Measurements from ENCODE around the gene SATB1. TPM values are rescaled to one million over a fixed set of nuclear protein-coding genes. Genes with fewer than 3 reads are reported as not detected.
A peak's percentile ranks its signal among the peaks of the same experiment; 100 is the strongest.

The SATB1 gene
- polyA plus RNA-seq, 1 donor = 27.2 TPM

DNA sequence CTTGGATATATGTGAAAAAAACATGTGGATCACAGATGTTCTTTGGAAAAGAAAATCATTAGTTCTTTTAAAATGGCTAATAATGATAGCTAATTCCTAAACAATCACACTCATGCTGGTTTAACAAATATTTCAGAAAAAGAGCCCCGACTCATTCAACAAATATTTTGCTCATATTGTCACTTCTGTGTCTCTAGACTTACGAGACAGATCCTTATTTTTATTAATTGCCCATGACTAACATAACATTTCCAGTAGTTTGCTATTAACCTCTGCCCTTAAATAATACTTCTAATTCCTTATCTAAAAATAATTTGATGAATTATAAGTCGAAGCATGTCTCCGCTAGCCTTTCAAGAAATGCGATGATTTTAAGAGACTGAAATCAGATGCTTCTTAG lies 70.4 kb downstream of the SATB1 start:
- DNase-seq = no peak
- Histone ChIP-seq H3K9me3 (ENCODE audit: control insufficient read depth, low read depth, low read length) (no peaks in the 10 kb centered on the region), H3K4me3 (ENCODE audit: low read length) (no peak overlapping the region), H3K36me3 (ENCODE audit: control insufficient read depth, insufficient read depth, low read length) (peaks cover 17% of the 10 kb centered on the region), H3K27ac (ENCODE audit: low read length) (no peak overlapping the region), H3K27me3 (ENCODE audit: control insufficient read depth, insufficient read depth, low read length) (no peaks in the 10 kb centered on the region), H3K4me1 (ENCODE audit: control insufficient read depth, insufficient read depth, low read length) (no peaks in the 10 kb centered on the region)
- WGBS (ENCODE audit: insufficient coverage, low lambda C conversion rate) = 75% methylated on average over 3 of the region's 5 CpGs

- Histone ChIP-seq H3K4me3 (ENCODE audit: low read length) (no peak overlapping the region), H3K36me3 (ENCODE audit: control insufficient read depth, insufficient read depth, low read length) (peaks cover 19% of the 10 kb centered on the region), H3K9me3 (ENCODE audit: control insufficient read depth, low read depth, low read length) (no peaks in the 10 kb centered on the region), H3K27ac (ENCODE audit: low read length) (no peak overlapping the region), H3K27me3 (ENCODE audit: control insufficient read depth, insufficient read depth, low read length) (no peaks in the 10 kb centered on the region), H3K4me1 (ENCODE audit: control insufficient read depth, insufficient read depth, low read length) (no peaks in the 10 kb centered on the region)
- DNase-seq = peak in 1 of 2 donors; percentile 3
- no CpG with 5 or more reads among the region's 12 CpGs for WGBS (ENCODE audit: insufficient coverage, low lambda C conversion rate)
Observed at GRCh38 chr3:18351823-18352744, 73.1 kb downstream of the SATB1 start.

- Histone ChIP-seq H3K4me3 (ENCODE audit: low read length) (no peak overlapping the region), H3K36me3 (ENCODE audit: control insufficient read depth, insufficient read depth, low read length) (peaks cover 19% of the 10 kb centered on the region), H3K27me3 (ENCODE audit: control insufficient read depth, insufficient read depth, low read length) (no peaks in the 10 kb centered on the region), H3K27ac (ENCODE audit: low read length) (no peak overlapping the region), H3K4me1 (ENCODE audit: control insufficient read depth, insufficient read depth, low read length) (no peaks in the 10 kb centered on the region), H3K9me3 (ENCODE audit: control insufficient read depth, low read depth, low read length) (no peaks in the 10 kb centered on the region)
- no peak for DNase-seq
- WGBS (ENCODE audit: insufficient coverage, low lambda C conversion rate) = 100% methylated on average over 1 of the region's 5 CpGs
Observed at GRCh38 chr3:18351069-18351628, 74.0 kb downstream of the SATB1 start.

DNA sequence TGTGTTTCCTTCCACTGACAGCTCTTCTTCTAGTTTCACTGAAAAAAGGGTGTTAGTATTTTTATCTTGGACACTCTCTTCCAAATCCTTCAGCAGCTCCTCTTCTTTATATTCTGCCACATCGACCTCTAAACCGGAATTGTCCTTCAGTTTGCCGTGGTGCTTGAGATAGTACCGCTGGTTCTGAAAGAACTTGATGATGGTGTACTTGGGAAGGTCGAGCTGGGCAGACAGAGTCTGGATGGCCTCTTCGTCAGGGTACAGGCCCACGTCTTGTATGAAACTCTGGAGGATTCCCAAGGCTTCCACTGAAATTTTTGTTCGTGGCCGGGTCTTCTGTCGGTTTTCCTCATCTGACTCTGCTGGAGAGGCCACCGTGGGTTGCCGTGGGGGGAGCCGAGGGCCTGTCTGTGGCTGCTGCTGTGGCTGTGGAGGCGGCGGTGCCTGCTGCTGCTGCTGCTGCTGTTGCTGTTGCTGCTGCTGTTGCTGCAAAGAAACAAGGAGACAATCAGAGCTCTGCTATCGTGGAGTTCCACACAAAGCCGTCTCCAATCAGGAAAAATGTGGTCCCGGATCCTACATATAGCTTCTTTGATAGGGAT lies 75.8 kb downstream of the SATB1 start:
- H3K9me3 ChIP-seq (ENCODE audit: control insufficient read depth, low read depth, low read length) = no peaks in the 10 kb centered on the region

DNA sequence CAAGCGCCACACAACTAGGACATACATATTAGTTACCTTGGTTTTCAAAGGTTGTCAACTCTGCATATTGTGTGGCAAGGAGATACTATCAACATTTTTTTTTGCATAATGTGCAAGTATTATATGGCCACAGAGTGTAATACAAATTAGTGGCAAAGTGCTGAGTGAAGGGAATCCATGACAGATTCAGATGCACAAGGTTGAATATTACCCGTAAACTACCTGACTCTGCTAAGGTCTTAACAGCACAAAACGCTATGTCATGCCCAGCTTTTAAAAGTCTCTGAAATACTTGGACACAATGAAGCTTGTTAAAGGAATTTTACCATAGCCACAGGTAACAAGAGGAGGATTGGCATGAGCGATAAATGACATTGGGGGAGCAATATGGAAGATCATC lies 79.0 kb downstream of the SATB1 start:
- Histone ChIP-seq H3K27ac (ENCODE audit: low read length) (no peak overlapping the region), H3K27me3 (ENCODE audit: control insufficient read depth, insufficient read depth, low read length) (no peaks in the 10 kb centered on the region), H3K9me3 (ENCODE audit: control insufficient read depth, low read depth, low read length) (no peaks in the 10 kb centered on the region), H3K4me3 (ENCODE audit: low read length) (no peak overlapping the region), H3K4me1 (ENCODE audit: control insufficient read depth, insufficient read depth, low read length) (no peaks in the 10 kb centered on the region), H3K36me3 (ENCODE audit: control insufficient read depth, insufficient read depth, low read length) (peaks cover 10% of the 10 kb centered on the region)
- 100% methylated on average over 2 of the region's 4 CpGs for WGBS (ENCODE audit: insufficient coverage, low lambda C conversion rate)
- no peak for DNase-seq

More for the DNA sequence above, 75.8 kb downstream of the SATB1 start:
- no peaks in the 10 kb centered on the region for H3K27me3 ChIP-seq (ENCODE audit: control insufficient read depth, insufficient read depth, low read length)
- H3K4me1 ChIP-seq (ENCODE audit: control insufficient read depth, insufficient read depth, low read length) = no peaks in the 10 kb centered on the region
- no CpG with 5 or more reads among the region's 18 CpGs for WGBS (ENCODE audit: insufficient coverage, low lambda C conversion rate)
- no peak overlapping the region for H3K4me3 ChIP-seq (ENCODE audit: low read length)
- H3K36me3 ChIP-seq (ENCODE audit: control insufficient read depth, insufficient read depth, low read length) = peaks cover 19% of the 10 kb centered on the region
- no peak for DNase-seq
- no peak overlapping the region for H3K27ac ChIP-seq (ENCODE audit: low read length)

GRCh38 chr3:18345015-18345367 lies 80.1 kb downstream of the SATB1 start:
- H3K36me3 ChIP-seq (ENCODE audit: control insufficient read depth, insufficient read depth, low read length) = peaks cover 4% of the 10 kb centered on the region
- no peak for DNase-seq
- no peaks in the 10 kb centered on the region for H3K27me3 ChIP-seq (ENCODE audit: control insufficient read depth, insufficient read depth, low read length)
- no peaks in the 10 kb centered on the region for H3K4me1 ChIP-seq (ENCODE audit: control insufficient read depth, insufficient read depth, low read length)
- no peak overlapping the region for H3K27ac ChIP-seq (ENCODE audit: low read length)
- 31% methylated on average over 2 of the region's 5 CpGs for WGBS (ENCODE audit: insufficient coverage, low lambda C conversion rate)
- H3K4me3 ChIP-seq (ENCODE audit: low read length) = no peak overlapping the region
- no peaks in the 10 kb centered on the region for H3K9me3 ChIP-seq (ENCODE audit: control insufficient read depth, low read depth, low read length)

- Histone ChIP-seq H3K9me3 (ENCODE audit: control insufficient read depth, low read depth, low read length) (no peaks in the 10 kb centered on the region), H3K36me3 (ENCODE audit: control insufficient read depth, insufficient read depth, low read length) (no peaks in the 10 kb centered on the region), H3K4me1 (ENCODE audit: control insufficient read depth, insufficient read depth, low read length) (no peaks in the 10 kb centered on the region), H3K27me3 (ENCODE audit: control insufficient read depth, insufficient read depth, low read length) (no peaks in the 10 kb centered on the region), H3K27ac (ENCODE audit: low read length) (no peak overlapping the region), H3K4me3 (ENCODE audit: low read length) (no peak overlapping the region)
- no CpG with 5 or more reads among the region's 4 CpGs for WGBS (ENCODE audit: insufficient coverage, low lambda C conversion rate)
- DNase-seq = no peak
Observed at GRCh38 chr3:18344306-18345014, 80.7 kb downstream of the SATB1 start.

DNA sequence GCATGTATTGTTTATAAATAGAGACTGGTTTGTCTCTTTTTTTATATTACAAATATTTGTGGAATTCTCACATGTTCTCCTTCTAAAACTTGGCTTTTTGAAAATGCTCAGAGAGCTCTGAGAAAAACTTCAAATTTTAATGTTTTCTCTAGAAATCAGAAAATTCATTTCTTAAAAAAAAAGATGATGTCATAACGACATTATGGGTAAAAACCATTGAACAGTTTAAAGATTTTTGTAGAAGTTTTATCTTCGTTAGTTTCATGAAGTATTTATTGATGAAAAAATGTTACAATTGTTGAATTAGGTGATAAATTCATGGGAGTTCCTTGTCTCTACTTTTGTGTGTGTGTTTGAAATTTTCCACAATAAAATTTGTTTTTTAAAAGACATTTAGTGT lies 81.3 kb downstream of the SATB1 start:
- Histone ChIP-seq H3K27me3 (ENCODE audit: control insufficient read depth, insufficient read depth, low read length) (no peaks in the 10 kb centered on the region), H3K9me3 (ENCODE audit: control insufficient read depth, low read depth, low read length) (no peaks in the 10 kb centered on the region), H3K27ac (ENCODE audit: low read length) (no peak overlapping the region), H3K4me1 (ENCODE audit: control insufficient read depth, insufficient read depth, low read length) (no peaks in the 10 kb centered on the region), H3K36me3 (ENCODE audit: control insufficient read depth, insufficient read depth, low read length) (no peaks in the 10 kb centered on the region), H3K4me3 (ENCODE audit: low read length) (no peak overlapping the region)
- 68% methylated on average over 2 of the region's 2 CpGs for WGBS (ENCODE audit: insufficient coverage, low lambda C conversion rate)
- no peak for DNase-seq

- H3K4me3 ChIP-seq (ENCODE audit: low read length) = no peak overlapping the region
- no peak overlapping the region for H3K27ac ChIP-seq (ENCODE audit: low read length)
- H3K27me3 ChIP-seq (ENCODE audit: control insufficient read depth, insufficient read depth, low read length) = no peaks in the 10 kb centered on the region
- 68% methylated on average over 2 of the region's 11 CpGs for WGBS (ENCODE audit: insufficient coverage, low lambda C conversion rate)
- H3K4me1 ChIP-seq (ENCODE audit: control insufficient read depth, insufficient read depth, low read length) = no peaks in the 10 kb centered on the region
- DNase-seq = no peak
- H3K36me3 ChIP-seq (ENCODE audit: control insufficient read depth, insufficient read depth, low read length) = no peaks in the 10 kb centered on the region
- H3K9me3 ChIP-seq (ENCODE audit: control insufficient read depth, low read depth, low read length) = no peaks in the 10 kb centered on the region
Observed at GRCh38 chr3:18338827-18339514, 86.2 kb downstream of the SATB1 start.

GRCh38 chr3:18337231-18337630 lies 87.9 kb downstream of the SATB1 start:
- no peak overlapping the region for H3K27ac ChIP-seq (ENCODE audit: low read length)
- no peaks in the 10 kb centered on the region for H3K4me1 ChIP-seq (ENCODE audit: control insufficient read depth, insufficient read depth, low read length)
- WGBS (ENCODE audit: insufficient coverage, low lambda C conversion rate) = no CpG with 5 or more reads among the region's 1 CpG
- H3K36me3 ChIP-seq (ENCODE audit: control insufficient read depth, insufficient read depth, low read length) = no peaks in the 10 kb centered on the region
- no peak for DNase-seq
- no peaks in the 10 kb centered on the region for H3K27me3 ChIP-seq (ENCODE audit: control insufficient read depth, insufficient read depth, low read length)
- H3K4me3 ChIP-seq (ENCODE audit: low read length) = no peak overlapping the region
- H3K9me3 ChIP-seq (ENCODE audit: control insufficient read depth, low read depth, low read length) = no peaks in the 10 kb centered on the region
